SK-N-SH treated with all-trans-retinoic acid at 6 μM for 48 hours (cell line): Measurements from ENCODE around the gene C11orf68.
A peak's percentile ranks its signal among the peaks of the same experiment; 100 is the strongest.

Experiments
- ATAC-seq: fragments of 200-7000 bp; cut with Tn5 transposase; 3 replicates; pipeline ENCODE4 v1.9.1; 2020; ENCODE audit warnings: mild to moderate bottlenecking, moderate library complexity
- ARNTL ChIP-seq: fragments of 450-650 bp; formaldehyde crosslinking; IDR thresholded peaks from 2 replicates; pipeline ENCODE4 v1.5.0; 2020; ENCODE audit warnings: low read depth, mild to moderate bottlenecking, moderate library complexity, borderline replicate concordance
- CSDC2 ChIP-seq: fragments of 250-450 bp; sonication (Bioruptor Pico); IDR thresholded peaks from 2 replicates; pipeline ENCODE4 v1.5.0; 2020; ENCODE audit warnings: mild to moderate bottlenecking, moderate library complexity
- CSRNP3 ChIP-seq: fragments of 250-450 bp; sonication (Bioruptor Pico); IDR thresholded peaks from 2 replicates; pipeline ENCODE4 v1.5.1; 2021; ENCODE audit warnings: mild to moderate bottlenecking, moderate library complexity
- ESRRG ChIP-seq: fragments of 250-450 bp; sonication (Bioruptor Pico); IDR thresholded peaks from 2 replicates; pipeline ENCODE4 v1.6.1; 2021; ENCODE audit warnings: mild to moderate bottlenecking
- GLIS3 ChIP-seq: fragments of 250-450 bp; sonication (Bioruptor Pico); IDR thresholded peaks from 2 replicates; pipeline ENCODE4 v1.5.0; 2020; ENCODE audit warnings: mild to moderate bottlenecking, moderate library complexity
- ISL1 ChIP-seq: fragments of 250-450 bp; sonication (Bioruptor Pico); IDR thresholded peaks from 2 replicates; pipeline ENCODE4 v2.1.2; 2022; ENCODE audit warnings: mild to moderate bottlenecking, moderate library complexity
- OSR1 ChIP-seq: fragments of 250-450 bp; sonication (Bioruptor Pico); IDR thresholded peaks from 2 replicates; pipeline ENCODE4 v1.8.0; 2022; ENCODE audit warnings: moderate library complexity, mild to moderate bottlenecking, inconsistent platforms
- PATZ1 ChIP-seq: fragments of 250-450 bp; sonication (Bioruptor Pico); IDR thresholded peaks from 2 replicates; pipeline ENCODE4 v1.8.0; 2020; ENCODE audit warnings: mild to moderate bottlenecking, moderate library complexity, borderline replicate concordance
- POU6F1 ChIP-seq: fragments of 250-450 bp; sonication (Bioruptor Pico); IDR thresholded peaks from 2 replicates; pipeline ENCODE4 v1.8.0; 2021; ENCODE audit warnings: low read depth, mild to moderate bottlenecking, moderate library complexity, borderline replicate concordance
- PPARA ChIP-seq: fragments of 250-450 bp; sonication (Bioruptor Pico); IDR thresholded peaks from 2 replicates; pipeline ENCODE4 v1.5.0; 2020; ENCODE audit warnings: mild to moderate bottlenecking, borderline replicate concordance
- RARB ChIP-seq: fragments of 250-450 bp; sonication (Bioruptor Pico); IDR thresholded peaks from 2 replicates; pipeline ENCODE4 v1.8.0; 2021; ENCODE audit warnings: mild to moderate bottlenecking, moderate library complexity
- SNAI2 ChIP-seq: fragments of 250-450 bp; sonication (Bioruptor Pico); IDR thresholded peaks from 2 replicates; pipeline ENCODE4 v1.5.0; 2020; ENCODE audit warnings: mild to moderate bottlenecking, moderate library complexity
- TCF4 ChIP-seq: fragments of 250-450 bp; sonication (Bioruptor Pico); IDR thresholded peaks from 2 replicates; pipeline ENCODE4 v1.8.0; 2021; ENCODE audit warnings: mild to moderate bottlenecking, moderate library complexity, borderline replicate concordance
- TOX ChIP-seq: fragments of 250-450 bp; sonication (Bioruptor Pico); IDR thresholded peaks from 2 replicates; pipeline ENCODE4 v1.8.0; 2021; ENCODE audit warnings: mild to moderate bottlenecking, moderate library complexity, borderline replicate concordance
- ZC3H10 ChIP-seq: fragments of 250-450 bp; sonication (Bioruptor Pico); IDR thresholded peaks from 2 replicates; pipeline ENCODE4 v1.5.1; 2021; ENCODE audit warnings: mild to moderate bottlenecking, moderate library complexity
- ZFP3 ChIP-seq: fragments of 250-450 bp; sonication (Bioruptor Pico); IDR thresholded peaks from 2 replicates; pipeline ENCODE4 v1.5.0; 2020; ENCODE audit warnings: mild to moderate bottlenecking, moderate library complexity
- ZFP30 ChIP-seq: fragments of 450-650 bp; formaldehyde crosslinking; IDR thresholded peaks from 2 replicates; pipeline ENCODE4 v1.5.0; 2022; ENCODE audit warnings: mild to moderate bottlenecking, moderate library complexity
- ZNF565 ChIP-seq: fragments of 450-650 bp; formaldehyde crosslinking; conservative IDR thresholded peaks from 2 replicates; pipeline ENCODE4 v1.5.0; 2020; ENCODE audit warnings: low read depth, mild to moderate bottlenecking, moderate library complexity
- ZNF70 ChIP-seq: fragments of 450-650 bp; formaldehyde crosslinking; IDR thresholded peaks from 2 replicates; pipeline ENCODE4 v1.5.0; 2020; ENCODE audit warnings: mild to moderate bottlenecking, moderate library complexity
- ZNF8 ChIP-seq: fragments of 450-650 bp; formaldehyde crosslinking; IDR thresholded peaks from 2 replicates; pipeline ENCODE4 v1.5.0; 2020; ENCODE audit warnings: mild to moderate bottlenecking, moderate library complexity
- TF ChIP-seq, protein P1 (sequence below): fragments of 250-450 bp; sonication (Bioruptor Pico); IDR thresholded peaks from 2 replicates; pipeline ENCODE4 v1.5.1; 2020; ENCODE audit warnings: low read depth, mild to moderate bottlenecking, moderate library complexity
- TF ChIP-seq, protein P2 (sequence below): fragments of 250-450 bp; sonication (Bioruptor Pico); IDR thresholded peaks from 2 replicates; pipeline ENCODE4 v1.5.0; 2020; ENCODE audit warnings: mild to moderate bottlenecking, moderate library complexity

The C11orf68 gene

DNA sequence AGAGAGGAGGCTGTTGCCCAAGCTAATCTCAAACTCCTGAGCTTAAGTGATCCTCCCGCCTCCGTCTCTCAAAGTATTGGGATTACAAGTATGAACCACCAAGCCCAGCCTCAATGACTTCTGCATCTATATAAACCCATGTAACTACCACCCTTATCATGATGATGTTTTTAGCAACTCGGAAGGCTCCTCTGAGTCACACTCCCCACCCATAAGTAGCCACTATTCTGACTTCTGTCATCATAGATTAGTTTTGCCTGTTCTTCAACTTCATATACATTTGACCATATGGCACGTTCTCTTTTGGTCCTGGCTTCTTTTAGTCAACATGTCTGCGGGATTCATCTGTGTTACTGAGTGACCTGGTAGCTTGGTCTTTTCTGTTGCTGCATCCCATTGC is 12.3 kb downstream of the C11orf68 start:
- ATAC-seq, result no peak
- TF ChIP-seq GLIS3 (CRISPR knock-in tag) (no peak), ZNF70 (no peak), OSR1 (CRISPR knock-in tag) (no peak), CSDC2 (CRISPR knock-in tag) (no peak), ISL1 (CRISPR knock-in tag) (no peak), ZFP3 (CRISPR knock-in tag) (no peak), PATZ1 (CRISPR knock-in tag) (no peak), ZNF565 (no peak), ARNTL (CRISPR knock-in tag) (no peak), POU6F1 (CRISPR knock-in tag) (no peak), TOX (CRISPR knock-in tag) (no peak), SNAI2 (CRISPR knock-in tag) (no peak), ESRRG (CRISPR knock-in tag) (no peak), ZC3H10 (CRISPR knock-in tag) (no peak), CSRNP3 (CRISPR knock-in tag) (no peak)
- TF ChIP-seq, protein P1, sequence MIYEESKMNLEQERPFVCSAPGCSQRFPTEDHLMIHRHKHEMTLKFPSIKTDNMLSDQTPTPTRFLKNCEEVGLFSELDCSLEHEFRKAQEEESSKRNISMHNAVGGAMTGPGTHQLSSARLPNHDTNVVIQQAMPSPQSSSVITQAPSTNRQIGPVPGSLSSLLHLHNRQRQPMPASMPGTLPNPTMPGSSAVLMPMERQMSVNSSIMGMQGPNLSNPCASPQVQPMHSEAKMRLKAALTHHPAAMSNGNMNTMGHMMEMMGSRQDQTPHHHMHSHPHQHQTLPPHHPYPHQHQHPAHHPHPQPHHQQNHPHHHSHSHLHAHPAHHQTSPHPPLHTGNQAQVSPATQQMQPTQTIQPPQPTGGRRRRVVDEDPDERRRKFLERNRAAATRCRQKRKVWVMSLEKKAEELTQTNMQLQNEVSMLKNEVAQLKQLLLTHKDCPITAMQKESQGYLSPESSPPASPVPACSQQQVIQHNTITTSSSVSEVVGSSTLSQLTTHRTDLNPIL (CRISPR knock-in tag), result no peak
- TF ChIP-seq, protein P2, sequence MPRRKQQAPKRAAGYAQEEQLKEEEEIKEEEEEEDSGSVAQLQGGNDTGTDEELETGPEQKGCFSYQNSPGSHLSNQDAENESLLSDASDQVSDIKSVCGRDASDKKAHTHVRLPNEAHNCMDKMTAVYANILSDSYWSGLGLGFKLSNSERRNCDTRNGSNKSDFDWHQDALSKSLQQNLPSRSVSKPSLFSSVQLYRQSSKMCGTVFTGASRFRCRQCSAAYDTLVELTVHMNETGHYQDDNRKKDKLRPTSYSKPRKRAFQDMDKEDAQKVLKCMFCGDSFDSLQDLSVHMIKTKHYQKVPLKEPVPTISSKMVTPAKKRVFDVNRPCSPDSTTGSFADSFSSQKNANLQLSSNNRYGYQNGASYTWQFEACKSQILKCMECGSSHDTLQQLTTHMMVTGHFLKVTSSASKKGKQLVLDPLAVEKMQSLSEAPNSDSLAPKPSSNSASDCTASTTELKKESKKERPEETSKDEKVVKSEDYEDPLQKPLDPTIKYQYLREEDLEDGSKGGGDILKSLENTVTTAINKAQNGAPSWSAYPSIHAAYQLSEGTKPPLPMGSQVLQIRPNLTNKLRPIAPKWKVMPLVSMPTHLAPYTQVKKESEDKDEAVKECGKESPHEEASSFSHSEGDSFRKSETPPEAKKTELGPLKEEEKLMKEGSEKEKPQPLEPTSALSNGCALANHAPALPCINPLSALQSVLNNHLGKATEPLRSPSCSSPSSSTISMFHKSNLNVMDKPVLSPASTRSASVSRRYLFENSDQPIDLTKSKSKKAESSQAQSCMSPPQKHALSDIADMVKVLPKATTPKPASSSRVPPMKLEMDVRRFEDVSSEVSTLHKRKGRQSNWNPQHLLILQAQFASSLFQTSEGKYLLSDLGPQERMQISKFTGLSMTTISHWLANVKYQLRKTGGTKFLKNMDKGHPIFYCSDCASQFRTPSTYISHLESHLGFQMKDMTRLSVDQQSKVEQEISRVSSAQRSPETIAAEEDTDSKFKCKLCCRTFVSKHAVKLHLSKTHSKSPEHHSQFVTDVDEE (CRISPR knock-in tag), result no peak

DNA sequence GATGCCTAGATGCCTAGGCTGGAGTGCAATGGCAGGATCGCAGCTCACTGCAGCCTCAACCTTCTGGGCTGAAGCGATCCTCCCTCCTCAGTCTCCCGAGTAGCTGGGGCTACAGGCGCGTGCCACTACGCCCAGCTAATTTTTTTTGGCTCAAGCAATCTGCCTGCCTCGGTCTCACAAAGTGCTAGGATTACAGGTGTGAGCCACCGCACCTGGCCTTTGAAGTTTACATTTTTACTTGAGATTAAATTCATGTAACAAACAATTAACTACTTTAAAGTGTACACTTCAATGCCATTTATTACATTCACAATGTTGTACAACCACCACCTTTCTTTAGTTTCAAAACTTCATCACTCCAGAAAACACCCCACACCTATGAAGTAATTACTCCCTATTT is 15.1 kb downstream of the C11orf68 start:
- ATAC-seq, result no peak
- no peak for TF ChIP-seq PPARA (CRISPR knock-in tag)

DNA sequence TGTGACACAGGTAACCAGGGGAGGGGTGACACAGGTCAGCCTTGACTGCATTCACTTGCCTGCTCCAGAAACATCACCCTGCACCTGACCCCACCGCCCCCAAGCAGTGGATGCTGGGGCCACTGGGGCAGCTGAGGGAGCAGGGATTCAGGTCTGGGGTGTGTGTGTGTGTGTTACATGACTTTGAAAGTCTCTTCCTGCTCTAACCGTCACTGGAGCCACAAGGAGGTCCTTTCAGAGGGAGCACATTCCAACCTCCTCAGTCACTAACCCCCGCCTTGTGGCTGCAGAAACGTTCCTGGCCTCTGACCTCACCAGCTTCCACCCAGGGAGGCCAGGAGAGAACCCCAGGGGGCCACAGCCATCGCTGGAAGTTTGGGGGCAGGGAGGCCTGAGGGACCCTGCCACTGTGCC is 15.8 kb downstream of the C11orf68 start:
- TF ChIP-seq PATZ1 (CRISPR knock-in tag), result no peak
- TF ChIP-seq RARB (CRISPR knock-in tag), result no peak
- peak; percentile 41 for ATAC-seq

DNA sequence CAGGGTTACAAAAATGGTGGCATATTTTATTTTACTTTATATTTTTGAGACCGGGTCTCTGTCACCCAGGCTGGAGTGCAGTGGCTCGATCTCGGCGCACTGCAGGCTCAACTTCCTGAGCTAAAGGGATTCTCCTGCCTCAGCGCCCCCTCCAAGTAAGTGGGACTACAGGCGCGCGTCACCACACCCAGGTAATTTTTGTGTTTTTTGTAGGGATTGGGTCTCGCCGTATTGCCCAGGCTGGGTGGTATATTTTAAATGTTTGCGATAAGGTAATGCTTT is 18.0 kb downstream of the C11orf68 start:
- TF ChIP-seq ZNF70 (no peak), ZFP30 (CRISPR knock-in tag) (no peak), ISL1 (CRISPR knock-in tag) (no peak), TCF4 (CRISPR knock-in tag) (no peak), TOX (CRISPR knock-in tag) (no peak), ESRRG (CRISPR knock-in tag) (no peak), POU6F1 (CRISPR knock-in tag) (no peak), SNAI2 (CRISPR knock-in tag) (no peak), ZNF8 (CRISPR knock-in tag) (no peak), ZC3H10 (CRISPR knock-in tag) (no peak), OSR1 (CRISPR knock-in tag) (no peak), RARB (CRISPR knock-in tag) (no peak)
- TF ChIP-seq, protein P1 (CRISPR knock-in tag), result no peak
- no peak for ATAC-seq
